SK-N-DZ (cell line): Measurements from ENCODE around the gene RDH16.
"Not testable (repeated sequence)": the region's sequence is repeated elsewhere in the genome, so short reads cannot be mapped to it uniquely, and the experiment has no call there.

ENCODE experiments used
- DNase-seq: peaks from one replicate; pipeline ENCODE4 v3.0.0-alpha.2; 2015; ENCODE audit warnings: low spot score

The RDH16 gene

GRCh38 chr12:56954057-56954957 lies 3.1 kb downstream of the RDH16 start:
- no peak for DNase-seq

DNA sequence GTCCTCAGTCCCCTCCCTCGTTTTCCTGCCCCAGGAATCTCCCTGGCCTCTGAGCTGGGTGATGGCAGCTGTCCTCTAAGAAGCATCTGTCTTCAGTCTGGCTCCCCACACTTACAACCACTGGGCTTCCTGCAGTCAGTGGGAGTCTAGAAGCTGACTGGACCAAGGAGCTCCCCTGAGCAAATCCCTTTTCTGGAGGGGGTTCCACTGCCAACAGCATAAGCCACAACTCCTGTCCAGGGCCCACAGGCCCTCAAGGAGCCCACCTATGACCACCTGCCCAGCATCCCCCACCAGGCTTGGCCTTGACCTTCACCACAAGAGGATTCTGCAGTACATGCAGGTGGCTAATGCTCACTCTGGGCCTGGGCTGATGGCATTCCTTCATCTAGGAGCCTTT lies 4.1 kb downstream of the RDH16 start:
- no peak for DNase-seq

GRCh38 chr12:56951582-56952339 lies 5.6 kb downstream of the RDH16 start:
- DNase-seq = no peak

GRCh38 chr12:56948881-56949280 lies 8.5 kb downstream of the RDH16 start:
- no peak for DNase-seq

- DNase-seq = no peak
Measured at GRCh38 chr12:56948457-56948777, 9.0 kb downstream of the RDH16 start.

- DNase-seq = no peak
Measured at GRCh38 chr12:56947633-56948456, 9.6 kb downstream of the RDH16 start.

- no peak for DNase-seq
Measured at GRCh38 chr12:56943878-56944277, 13.5 kb downstream of the RDH16 start.

- DNase-seq = not testable (repeated sequence)
Measured at GRCh38 chr12:56943374-56943773, 14.0 kb downstream of the RDH16 start.

DNA sequence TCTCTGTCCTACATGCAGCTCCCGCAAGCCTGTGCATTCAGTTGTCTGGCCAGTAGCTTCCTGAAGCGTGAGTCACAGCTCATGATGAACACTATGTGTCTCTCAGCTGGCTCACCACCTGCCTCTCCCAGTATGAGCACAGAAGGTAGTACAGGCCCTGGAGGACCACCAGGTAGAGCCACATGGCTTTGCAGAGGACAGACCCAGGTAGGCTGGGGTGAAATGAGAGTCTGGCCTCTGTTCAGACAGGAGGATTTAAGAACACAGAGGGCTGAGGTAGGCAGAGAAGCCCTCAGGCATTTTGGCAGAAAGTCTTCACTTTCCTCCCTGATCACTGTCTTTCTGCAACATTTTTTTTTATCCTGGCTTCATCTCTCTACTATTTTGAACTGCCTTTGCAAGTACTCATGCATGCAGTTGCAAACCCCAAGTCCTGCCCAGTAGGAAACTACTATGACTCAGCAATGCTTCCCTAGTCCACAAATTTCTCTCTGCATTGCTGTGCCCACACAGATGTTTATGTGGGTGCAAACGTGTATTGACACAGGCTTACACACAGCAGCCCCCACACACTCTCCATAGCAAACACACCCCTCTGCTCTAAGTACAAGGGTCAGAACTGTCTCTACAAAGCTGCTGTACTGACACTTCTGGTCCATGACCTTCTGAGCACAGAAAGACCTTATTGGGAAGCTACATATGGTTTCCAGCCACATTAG lies 15.9 kb downstream of the RDH16 start:
- no peak for DNase-seq

DNA sequence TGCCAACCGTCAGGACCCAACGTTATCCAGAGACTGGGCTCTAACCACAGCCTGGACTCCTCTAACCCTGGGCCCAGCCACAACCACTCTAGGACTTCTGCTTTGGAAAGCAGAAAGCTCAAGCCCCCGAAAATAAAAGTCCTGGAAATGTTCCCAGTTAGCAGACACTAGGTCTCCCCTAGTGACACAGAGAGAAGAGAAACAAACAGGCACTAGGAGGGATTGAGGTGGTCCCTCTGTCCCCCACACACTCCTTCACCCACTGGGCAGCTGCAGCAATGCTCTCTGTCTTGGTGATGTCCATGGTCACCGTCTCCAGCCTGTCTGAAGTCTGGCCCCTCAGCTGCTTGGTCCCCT lies 16.5 kb downstream of the RDH16 start:
- not testable (repeated sequence) for DNase-seq

GRCh38 chr12:56935752-56936151 lies 21.7 kb downstream of the RDH16 start:
- DNase-seq = no peak

DNA sequence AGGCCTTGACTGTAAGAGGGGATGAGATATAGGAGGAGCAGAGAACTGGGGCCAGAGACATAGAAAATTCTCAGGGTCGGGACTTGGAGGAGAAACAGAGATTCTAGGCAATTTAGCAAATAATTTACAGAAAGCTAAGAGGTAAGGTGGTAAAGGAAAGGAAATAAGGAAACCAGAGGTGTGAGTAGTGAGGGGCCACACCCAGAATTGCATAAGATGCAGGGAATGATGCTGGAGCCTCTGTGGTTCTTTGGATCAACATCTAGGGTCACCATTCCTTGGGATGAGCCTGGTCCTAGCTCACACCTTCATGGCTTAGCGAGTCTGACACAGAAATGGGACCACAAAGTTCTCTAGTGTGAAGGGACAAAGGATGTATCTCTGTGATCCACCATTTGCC lies 22.3 kb downstream of the RDH16 start:
- DNase-seq = no peak

- no peak for DNase-seq
Measured at GRCh38 chr12:56933826-56934625, 23.4 kb downstream of the RDH16 start, which contains the start of gene SDR9C7. Gene SDR9C7 (minus strand): TSS chr12:56934408. CDS start chr12:56934261, 147 bp downstream.

DNA sequence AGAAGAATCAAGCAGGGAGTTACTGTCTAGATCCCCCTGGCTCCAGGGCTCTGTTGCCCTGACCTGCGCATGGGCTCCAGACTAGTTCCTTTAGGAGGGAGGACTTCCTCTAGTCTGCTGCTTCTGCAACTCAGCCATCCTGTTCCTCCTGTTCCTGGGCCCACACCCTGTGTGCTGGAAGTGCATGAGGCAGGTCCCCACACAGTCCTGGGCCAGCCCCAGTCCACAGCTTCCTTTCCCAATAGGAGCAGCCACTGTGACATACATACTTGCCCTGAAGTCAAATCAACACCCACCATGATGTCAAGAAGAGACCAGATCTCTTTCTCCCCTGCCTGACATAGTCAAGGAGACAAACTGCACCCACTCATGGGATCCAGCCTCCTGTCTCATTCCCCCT lies 24.5 kb downstream of the RDH16 start:
- no peak for DNase-seq

DNA sequence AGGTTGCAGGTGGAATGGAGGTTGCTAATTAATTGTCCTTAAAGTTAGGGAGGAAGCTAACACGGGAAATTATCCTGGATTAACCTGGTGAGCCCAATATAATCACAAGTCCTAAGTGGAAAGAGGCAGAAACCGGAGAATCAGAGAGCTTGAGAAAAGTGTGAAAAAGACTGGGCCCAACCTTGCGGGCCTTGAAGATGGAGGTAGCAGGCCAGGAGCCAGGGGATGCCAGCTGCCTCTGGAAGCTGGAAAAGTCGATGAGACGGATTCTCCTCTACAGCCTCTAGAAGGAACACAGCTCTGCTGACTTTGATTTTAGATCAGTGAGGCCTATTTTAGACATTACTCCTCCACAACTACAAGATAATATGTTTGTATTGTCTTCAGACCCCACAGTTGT lies 25.3 kb downstream of the RDH16 start:
- peak; percentile 9 for DNase-seq

DNA sequence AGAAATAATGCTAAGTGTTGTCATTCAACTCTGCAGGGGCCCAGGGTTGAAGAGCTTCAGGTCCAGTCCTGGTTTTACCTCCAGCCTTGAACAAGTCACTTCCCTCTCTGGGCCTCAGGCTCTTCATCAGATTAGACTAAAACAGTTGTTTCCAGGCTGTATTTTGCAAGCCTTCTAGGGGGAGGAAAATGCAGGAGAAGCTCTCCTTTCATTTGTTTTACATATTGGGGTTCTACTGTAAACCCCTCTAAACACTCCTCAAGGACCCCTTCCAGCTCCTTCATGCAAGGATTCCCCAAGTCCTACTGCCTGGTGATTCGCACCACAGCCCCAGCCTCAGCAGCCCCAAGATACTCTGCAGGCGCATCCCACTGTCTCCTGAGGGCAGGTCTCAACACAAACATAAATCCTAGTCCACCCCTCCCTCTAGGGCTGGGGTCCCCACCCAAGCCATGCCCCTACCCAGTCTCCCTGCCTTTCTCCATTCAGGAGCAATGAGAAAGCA lies 25.9 kb downstream of the RDH16 start:
- peak; percentile 84 for DNase-seq

DNA sequence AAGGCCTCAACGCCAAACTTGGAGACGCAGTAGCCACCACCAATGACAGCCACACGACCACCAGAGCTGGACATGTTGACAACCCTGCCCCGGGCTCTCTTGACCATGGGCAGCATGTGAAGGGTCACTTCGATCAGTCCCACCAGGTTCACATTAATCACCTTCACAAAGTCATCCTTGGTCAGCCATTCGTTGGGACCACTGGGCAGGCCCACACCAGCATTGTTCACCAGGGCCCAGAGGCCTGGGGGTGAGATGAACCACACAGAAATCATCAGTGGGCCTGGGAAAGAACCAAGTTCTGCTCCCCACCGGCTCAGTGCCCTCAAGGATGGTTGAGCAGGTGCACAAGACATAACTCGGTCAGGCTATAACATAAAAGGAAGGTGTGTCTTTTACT lies 27.2 kb downstream of the RDH16 start:
- DNase-seq = no peak

DNA sequence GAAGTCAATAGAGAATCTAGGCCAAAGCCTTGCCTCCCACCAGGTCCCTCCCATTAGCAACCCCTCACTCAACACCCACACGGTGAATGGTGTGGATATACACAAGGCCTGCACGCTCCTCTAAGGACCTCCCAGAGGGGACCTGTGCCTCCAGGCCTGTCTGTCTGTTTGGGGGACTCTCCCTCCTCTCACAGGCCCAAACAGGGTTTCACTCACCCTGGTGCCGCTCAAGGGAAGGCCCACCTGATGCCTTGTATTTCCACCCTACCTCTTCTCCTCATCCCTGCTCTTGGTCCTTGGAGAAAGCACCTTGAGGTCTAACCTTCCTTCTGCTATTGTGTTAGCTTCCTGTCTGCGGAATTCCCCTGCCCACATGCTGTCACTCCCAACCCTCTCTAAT lies 27.6 kb downstream of the RDH16 start:
- no peak for DNase-seq

GRCh38 chr12:56928262-56928661 lies 29.1 kb downstream of the RDH16 start:
- DNase-seq = no peak

GRCh38 chr12:56927281-56927680 lies 30.1 kb downstream of the RDH16 start:
- DNase-seq = no peak
